Mesenchymal stem cell (in vitro differentiated cells and primary cell): ENCODE measurements around the gene NHSL1.

Experiments used
- DNase-seq: peaks from one replicate; pipeline ENCODE4 v3.0.0-alpha.2; 2013
- H2AFZ ChIP-seq: one replicate; pipeline ENCODE4 v1.6.1; 2013; ENCODE audit warnings: low read depth, mild to moderate bottlenecking, control low read depth, inconsistent platforms, low read length, moderate library complexity
- H2AK5ac ChIP-seq: 2 replicates; pipeline ENCODE4 v1.6.1; 2013; ENCODE audit warnings: low read length, moderate library complexity, mild to moderate bottlenecking, inconsistent platforms; ENCODE audit not compliant: severe bottlenecking
- H2BK120ac ChIP-seq: one replicate; pipeline ENCODE4 v1.6.1; 2013; ENCODE audit warnings: low read depth, mild to moderate bottlenecking, inconsistent platforms, low read length, moderate library complexity
- H2BK12ac ChIP-seq, 2 experiments: one replicate each; pipeline ENCODE4 v1.6.1; 2013; ENCODE audit warnings: inconsistent platforms in 2 of 2, low read length in 2 of 2, mild to moderate bottlenecking in 2 of 2, moderate library complexity in 2 of 2, control low read depth in 1 of 2
- H2BK15ac ChIP-seq: one replicate; pipeline ENCODE4 v1.6.1; 2013; ENCODE audit warnings: mild to moderate bottlenecking, low read depth, inconsistent platforms; ENCODE audit not compliant: poor library complexity, severe bottlenecking
- H2BK5ac ChIP-seq: 2 replicates; pipeline ENCODE4 v1.6.1; 2013; ENCODE audit warnings: low read depth, mild to moderate bottlenecking, low read length, control low read depth, inconsistent platforms; ENCODE audit not compliant: poor library complexity, severe bottlenecking
- H3K14ac ChIP-seq, 2 experiments: one replicate each; pipeline ENCODE4 v1.6.1; 2013; ENCODE audit warnings: inconsistent platforms in 2 of 2, low read length in 2 of 2, control low read depth in 1 of 2, mild to moderate bottlenecking in 1 of 2, moderate library complexity in 1 of 2
- H3K18ac ChIP-seq, 2 experiments: one replicate each; pipeline ENCODE4 v1.6.1; 2013; ENCODE audit warnings: inconsistent platforms in 2 of 2, low read length in 2 of 2, control low read depth in 1 of 2, low read depth in 1 of 2, mild to moderate bottlenecking in 1 of 2
- H3K23ac ChIP-seq, 2 experiments: one replicate each; pipeline ENCODE4 v1.6.1; 2013; ENCODE audit warnings: inconsistent platforms in 2 of 2, low read length in 2 of 2, mild to moderate bottlenecking in 2 of 2, moderate library complexity in 2 of 2, control low read depth in 1 of 2
- H3K27ac ChIP-seq: 2 replicates; pipeline ENCODE4 v1.5.1; 2013; ENCODE audit warnings: mild to moderate bottlenecking, moderate library complexity, low read length, control low read depth, inconsistent platforms; ENCODE audit not compliant: poor library complexity, severe bottlenecking
- H3K27me3 ChIP-seq, 2 experiments: 2 replicates each; pipeline versions ENCODE4 v1.6.1 to v1.7.0; 2013; ENCODE audit warnings: low read length in 2 of 2, mild to moderate bottlenecking in 2 of 2, moderate library complexity in 2 of 2, control low read depth in 1 of 2, inconsistent platforms in 1 of 2; ENCODE audit not compliant: control insufficient read depth in 1 of 2, insufficient read depth in 1 of 2
- H3K36me3 ChIP-seq, 2 experiments: 2 replicates each; pipeline versions ENCODE4 v1.6.1 to v1.7.0; 2013; ENCODE audit warnings: low read length in 2 of 2, control low read depth in 1 of 2, inconsistent platforms in 1 of 2, low read depth in 1 of 2, mild to moderate bottlenecking in 1 of 2; ENCODE audit not compliant: insufficient read depth in 2 of 2, control insufficient read depth in 1 of 2
- H3K4ac ChIP-seq, 2 experiments: one replicate each; pipeline ENCODE4 v1.6.1; 2013; ENCODE audit warnings: inconsistent platforms in 2 of 2, low read length in 2 of 2, mild to moderate bottlenecking in 2 of 2, moderate library complexity in 2 of 2, control low read depth in 1 of 2, low read depth in 1 of 2
- H3K4me1 ChIP-seq: 2 replicates; pipeline ENCODE4 v1.6.1; 2013; ENCODE audit warnings: low read depth, low read length, control low read depth; ENCODE audit not compliant: control insufficient read depth, insufficient read depth
- H3K4me2 ChIP-seq: 2 replicates; pipeline ENCODE4 v1.6.1; 2013; ENCODE audit warnings: low read length, mild to moderate bottlenecking, inconsistent platforms; ENCODE audit not compliant: poor library complexity, severe bottlenecking
- H3K4me3 ChIP-seq, 2 experiments: 2 replicates each; pipeline versions ENCODE4 v1.5.1 to v1.7.0; 2013; ENCODE audit warnings: low read length in 2 of 2, mild to moderate bottlenecking in 2 of 2, control low read depth in 1 of 2, low read depth in 1 of 2; ENCODE audit not compliant: insufficient read depth in 1 of 2
- H3K79me1 ChIP-seq: replicated peaks from 2 replicates; pipeline ENCODE4 v1.6.1; 2013; ENCODE audit warnings: mild to moderate bottlenecking, control low read depth, low read length, inconsistent platforms; ENCODE audit not compliant: poor library complexity, severe bottlenecking
- H3K9ac ChIP-seq: 2 replicates; pipeline ENCODE4 v1.7.0; 2013; ENCODE audit warnings: mild to moderate bottlenecking, low read length, moderate library complexity
- H3K9me3 ChIP-seq: 2 replicates; pipeline ENCODE4 v1.7.0; 2013; ENCODE audit warnings: mild to moderate bottlenecking, low read length; ENCODE audit not compliant: control insufficient read depth
- H4K8ac ChIP-seq: one replicate; pipeline ENCODE4 v1.6.1; 2013; ENCODE audit warnings: inconsistent platforms, mild to moderate bottlenecking, low read length, moderate library complexity
- H4K91ac ChIP-seq: one replicate; pipeline ENCODE4 v1.6.1; 2013; ENCODE audit warnings: mild to moderate bottlenecking, low read length, inconsistent platforms
- WGBS: methylation state at CpG from one replicate; pipeline ENCODE4 v1.1.7; 2013; ENCODE audit warnings: mixed read lengths; 5-methylcytosine and 5-hydroxymethylcytosine counted together

The NHSL1 gene

DNA sequence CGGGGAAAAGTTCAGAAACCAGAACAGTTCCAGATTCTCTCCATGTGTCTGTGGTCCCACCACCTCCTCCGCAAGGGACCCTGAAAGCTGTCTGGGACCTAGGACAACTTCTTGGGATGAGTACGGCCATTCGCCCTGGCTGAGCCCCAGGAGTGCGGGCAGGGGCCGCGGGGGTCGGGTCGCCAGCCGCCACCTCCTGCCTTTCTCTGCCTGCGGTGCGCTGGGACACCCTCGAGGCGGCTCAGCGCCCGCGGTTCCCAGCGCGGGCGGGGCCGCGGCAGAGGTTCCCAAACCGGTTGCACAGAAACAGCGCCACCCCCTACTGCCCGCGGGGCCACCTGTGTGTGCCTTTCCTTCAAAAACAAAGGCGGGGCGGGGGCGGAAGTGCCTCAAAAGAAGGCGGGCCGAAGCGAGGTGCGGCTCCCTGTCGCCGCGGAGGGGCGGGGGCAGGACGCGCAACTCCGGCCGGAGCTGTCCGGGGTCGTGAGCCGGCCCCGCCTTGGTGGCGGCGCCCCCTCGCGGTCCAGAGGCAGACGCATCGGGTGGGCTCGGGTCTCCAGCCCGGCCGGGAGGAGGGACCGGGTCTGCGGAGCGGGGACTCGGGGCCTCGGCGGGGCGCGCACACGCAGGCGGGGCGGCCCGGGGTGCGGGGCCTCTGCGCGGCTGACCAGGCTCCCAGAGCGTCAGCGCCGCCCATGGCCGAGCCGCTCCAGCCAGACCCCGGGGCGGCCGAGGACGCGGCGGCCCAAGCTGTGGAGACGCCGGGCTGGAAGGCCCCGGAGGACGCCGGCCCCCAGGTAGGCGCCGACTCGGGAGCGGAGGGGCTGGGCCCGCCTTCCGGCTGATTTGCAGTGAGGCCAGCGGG, 95.3 kb downstream of the NHSL1 start, which contains the start of gene HEBP2:
Gene HEBP2 (plus strand): TSS at position 423 of the 865 bp plus-strand sequence. CDS start 273 bp downstream, at position 696.
- Histone ChIP-seq H3K4me2 (peak within 1 kb of the TSS; percentile 89), H3K23ac (peak within 1 kb of the TSS; percentile 43 to 61), H3K27ac (peak within 1 kb of the TSS; percentile 15), H3K9me3 (no peaks in the 10 kb centered on the region), H2BK15ac (peak within 1 kb of the TSS; percentile 99), H3K36me3 (peaks cover 16 to 33% of the 10 kb centered on the region in 2 experiments), H2BK12ac (peak within 1 kb of the TSS in 1 of 2 experiments; percentile 60), H3K4me1 (peaks cover 5% of the 10 kb centered on the region), H2BK120ac (peak within 1 kb of the TSS; percentile 80), H3K18ac (peak within 1 kb of the TSS; percentile 76 to 77), H2AK5ac (no peak within 1 kb of the TSS), H3K14ac (peak within 1 kb of the TSS in 1 of 2 experiments; percentile 58), H3K79me1 (peaks cover 29% of the 10 kb centered on the region), H3K4me3 (peak within 1 kb of the TSS; percentile 90 to 92), H4K8ac (peak within 1 kb of the TSS; percentile 95), H2BK5ac (peak within 1 kb of the TSS; percentile 26), H2AFZ (peak within 1 kb of the TSS; percentile 93), H3K4ac (peak within 1 kb of the TSS; percentile 45 to 88), H4K91ac (peak within 1 kb of the TSS; percentile 95), H3K27me3 (no peaks in the 10 kb centered on the region), H3K9ac (peak within 1 kb of the TSS; percentile 90)
- DNase-seq: peak; percentile 84
- under 1% methylated on average over 72 of the region's 92 CpGs for WGBS

DNA sequence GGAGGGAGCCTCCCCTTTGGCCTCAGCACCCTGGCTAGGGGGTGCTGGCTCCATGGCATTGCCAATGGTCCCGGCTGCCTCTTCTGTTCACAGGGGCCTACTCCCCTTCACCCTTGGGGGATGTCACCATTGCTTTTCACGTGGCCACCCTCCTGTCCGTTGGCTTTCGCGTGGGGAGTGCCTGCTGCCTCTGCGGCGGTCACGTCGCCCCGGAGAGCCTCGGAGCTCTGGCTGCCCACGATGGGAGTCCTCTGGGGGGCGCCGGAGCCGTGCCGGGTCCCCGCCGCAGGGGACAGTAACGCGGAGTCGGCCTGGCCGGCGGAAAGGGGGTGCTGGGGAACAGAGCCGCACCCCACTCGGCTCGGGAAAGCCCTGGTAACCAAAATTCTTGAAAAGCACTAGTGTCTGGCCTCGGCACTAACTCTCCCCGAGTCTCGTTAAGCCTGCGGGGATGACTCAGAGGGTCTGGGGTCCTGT, 95.9 kb downstream of the NHSL1 start:
- Histone ChIP-seq H3K4me2 (peak overlapping the region; percentile 89), H3K4ac (peak overlapping the region; percentile 45 to 88), H3K18ac (peak overlapping the region; percentile 30 to 77), H3K27me3 (no peaks in the 10 kb centered on the region), H3K23ac (peak overlapping the region in 1 of 2 experiments; percentile 43), H2AFZ (peak overlapping the region; percentile 3), H2BK15ac (no peak overlapping the region), H3K9ac (peak overlapping the region; percentile 90), H4K8ac (peak overlapping the region; percentile 95), H2AK5ac (no peak overlapping the region), H3K36me3 (peaks cover 12 to 27% of the 10 kb centered on the region in 2 experiments), H3K4me3 (peak overlapping the region; percentile 90 to 92), H4K91ac (peak overlapping the region; percentile 92), H3K4me1 (peaks cover 5% of the 10 kb centered on the region), H3K9me3 (no peaks in the 10 kb centered on the region), H2BK12ac (peak overlapping the region in 1 of 2 experiments; percentile 47), H3K14ac (no peak overlapping the region), H2BK5ac (peak overlapping the region; percentile 26), H2BK120ac (peak overlapping the region; percentile 66), H3K79me1 (peaks cover 25% of the 10 kb centered on the region), H3K27ac (no peak overlapping the region)
- peak; percentile 58 for DNase-seq
- 2% methylated on average over 30 of the region's 30 CpGs for WGBS

DNA sequence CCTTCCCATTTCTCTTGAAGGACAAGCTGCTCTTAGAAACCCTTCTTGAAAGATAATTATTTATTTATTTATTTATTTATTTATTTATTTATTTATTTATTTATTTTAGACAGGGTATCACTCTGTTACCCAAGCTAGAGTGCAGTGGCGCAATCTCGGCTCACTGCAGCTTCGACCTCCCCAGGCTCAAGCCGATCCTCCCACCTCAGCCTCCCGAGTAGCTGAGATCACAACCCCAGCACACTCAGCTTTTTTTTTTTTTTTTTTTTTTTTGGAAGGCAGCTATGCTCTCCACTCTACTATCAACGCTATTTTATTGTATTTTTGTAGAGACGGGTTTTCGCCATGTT, 96.5 kb downstream of the NHSL1 start:
- no peaks in the 10 kb centered on the region for H3K27me3 ChIP-seq
- no peak overlapping the region for H2BK5ac ChIP-seq
- 99% methylated on average over 8 of the region's 8 CpGs for WGBS
- peaks cover 10 to 22% of the 10 kb centered on the region in 2 experiments for H3K36me3 ChIP-seq
- H3K79me1 ChIP-seq: peaks cover 25% of the 10 kb centered on the region
- no peak overlapping the region for H3K14ac ChIP-seq
- H3K4me3 ChIP-seq: peak overlapping the region in 1 of 2 experiments; percentile 92
- H3K4me2 ChIP-seq: peak overlapping the region; percentile 89
- peak overlapping the region; percentile 90 for H3K9ac ChIP-seq
- H2BK120ac ChIP-seq: no peak overlapping the region
- H3K4ac ChIP-seq: peak overlapping the region in 1 of 2 experiments; percentile 88
- H2BK15ac ChIP-seq: no peak overlapping the region
- no peak overlapping the region for H4K91ac ChIP-seq
- H2AFZ ChIP-seq: no peak overlapping the region
- no peak overlapping the region for H4K8ac ChIP-seq
- no peak overlapping the region for H3K18ac ChIP-seq
- no peak overlapping the region for H3K27ac ChIP-seq
- H3K4me1 ChIP-seq: peaks cover 5% of the 10 kb centered on the region
- no peak overlapping the region for H2AK5ac ChIP-seq
- H3K9me3 ChIP-seq: no peaks in the 10 kb centered on the region
- DNase-seq: no peak
- no peak overlapping the region for H3K23ac ChIP-seq
- no peak overlapping the region for H2BK12ac ChIP-seq
